Right lung (tissue), 10 donors: ENCODE measurements around the gene MCUB. TPM values are rescaled to one million over a fixed set of nuclear protein-coding genes. Genes with fewer than 3 reads are reported as not detected.
"Not testable (repeated sequence)": the region's sequence is repeated elsewhere in the genome, so short reads cannot be mapped to it uniquely, and the experiment has no call there.

Experiments
- DNase-seq, 2 donors: peaks; one replicate each; pipeline ENCODE4 v3.0.0-alpha.2; 2013
- long read RNA-seq, 8 donors: transcript quantifications; one replicate each; lab custom pipeline, GENCODE V29; 2026
- polyA plus RNA-seq, 5 donors: library from polyadenylated mRNA; unstranded; fragments of 120-200 nt; gene quantifications; one replicate each; pipeline versions ENCODE4 v1.2.1 to v1.2.3, GENCODE V29; 2013; ENCODE audit warnings: inconsistent platforms in 1 of 5, low replicate concordance in 1 of 5; ENCODE audit not compliant: insufficient read length in 5 of 5, insufficient read depth in 1 of 5

The MCUB gene, protein sequence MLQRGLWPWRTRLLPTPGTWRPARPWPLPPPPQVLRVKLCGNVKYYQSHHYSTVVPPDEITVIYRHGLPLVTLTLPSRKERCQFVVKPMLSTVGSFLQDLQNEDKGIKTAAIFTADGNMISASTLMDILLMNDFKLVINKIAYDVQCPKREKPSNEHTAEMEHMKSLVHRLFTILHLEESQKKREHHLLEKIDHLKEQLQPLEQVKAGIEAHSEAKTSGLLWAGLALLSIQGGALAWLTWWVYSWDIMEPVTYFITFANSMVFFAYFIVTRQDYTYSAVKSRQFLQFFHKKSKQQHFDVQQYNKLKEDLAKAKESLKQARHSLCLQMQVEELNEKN
- polyA plus RNA-seq: 1 to 10 TPM; 4.3 to 8.8 (median 6.2) TPM
- long read RNA-seq, donor 1, partial matches to known transcripts: 25 of 55 reads
- long read RNA-seq, donor 1, other reads (novel, unspliced or antisense): 28 of 55 reads
- long read RNA-seq, donor 2, partial matches to known transcripts: 0 of 3 reads
- long read RNA-seq, donor 2, other reads (novel, unspliced or antisense): 0 of 3 reads
- long read RNA-seq, donor 3, partial matches to known transcripts: 16 of 47 reads
- long read RNA-seq, donor 3, other reads (novel, unspliced or antisense): 29 of 47 reads
- long read RNA-seq, donor 4, partial matches to known transcripts: 0 of 21 reads
- long read RNA-seq, donor 4, other reads (novel, unspliced or antisense): 18 of 21 reads
- long read RNA-seq, donor 5, partial matches to known transcripts: 0 of 2 reads
- long read RNA-seq, donor 5, other reads (novel, unspliced or antisense): 0 of 2 reads
- long read RNA-seq, donor 6: 0 reads
- long read RNA-seq, donor 7, partial matches to known transcripts: 143 of 266 reads
- long read RNA-seq, donor 7, other reads (novel, unspliced or antisense): 120 of 266 reads
- long read RNA-seq, donor 8, partial matches to known transcripts: 0 of 3 reads
- long read RNA-seq, donor 8, other reads (novel, unspliced or antisense): 0 of 3 reads

DNA sequence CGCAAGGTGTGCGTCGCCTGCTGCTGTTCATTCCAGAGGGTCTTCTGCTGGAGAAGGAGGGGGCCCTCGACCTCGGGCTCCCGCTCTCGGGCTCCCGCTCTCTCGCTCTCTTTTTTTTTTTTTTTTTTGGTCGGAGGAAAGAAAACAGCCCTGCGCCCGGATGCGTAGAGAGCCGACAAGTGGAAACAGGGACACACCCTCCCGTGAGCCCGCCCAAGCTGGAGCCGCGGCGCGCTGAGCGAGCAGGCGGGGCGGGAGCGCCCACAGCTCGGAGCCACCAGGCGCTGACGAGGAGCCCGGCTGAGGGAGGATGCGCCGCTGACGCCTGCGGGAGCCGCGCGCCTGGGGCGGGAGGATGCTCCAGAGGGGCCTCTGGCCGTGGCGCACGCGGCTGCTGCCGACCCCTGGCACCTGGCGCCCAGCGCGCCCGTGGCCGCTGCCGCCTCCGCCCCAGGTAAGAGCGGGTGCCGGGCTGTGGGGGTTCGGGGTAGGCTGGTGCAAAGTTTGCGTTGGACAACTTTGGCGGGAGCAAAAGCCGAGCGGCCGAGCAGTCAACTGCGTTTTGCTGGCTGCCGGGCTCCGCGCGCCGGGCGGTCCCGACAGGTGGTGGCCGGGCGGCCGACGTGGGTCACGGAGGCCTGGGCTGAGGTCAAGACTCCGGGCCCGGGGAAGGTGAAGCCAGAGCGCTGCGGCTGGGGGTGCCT, at the start of gene MCUB:
Gene MCUB, plus strand, starts transcription at position 264 of the 704 bp plus-strand sequence. Its CDS starts 92 bp downstream, at position 356.
- DNase-seq: peak; percentile 62 to 67

DNA sequence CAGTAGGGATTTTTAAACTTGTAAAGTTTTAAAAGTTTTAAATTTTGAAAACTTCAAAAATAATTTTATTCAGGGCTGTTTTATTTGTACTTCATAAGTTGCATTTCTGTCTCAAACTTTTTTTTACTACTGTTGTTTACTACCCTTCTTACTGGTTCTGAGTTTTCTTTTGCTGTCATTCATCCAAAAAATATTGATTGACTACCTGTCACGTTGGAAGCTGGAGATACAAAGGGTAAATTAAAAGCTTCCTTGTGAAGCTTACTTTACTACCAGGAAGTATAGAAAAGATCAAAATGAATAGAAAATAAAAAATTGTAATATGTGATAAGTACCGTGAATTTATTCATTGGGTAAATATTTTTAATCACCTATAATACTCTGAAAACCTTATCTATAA, 49.4 kb upstream of the MCUB start:
- no peak for DNase-seq

DNA sequence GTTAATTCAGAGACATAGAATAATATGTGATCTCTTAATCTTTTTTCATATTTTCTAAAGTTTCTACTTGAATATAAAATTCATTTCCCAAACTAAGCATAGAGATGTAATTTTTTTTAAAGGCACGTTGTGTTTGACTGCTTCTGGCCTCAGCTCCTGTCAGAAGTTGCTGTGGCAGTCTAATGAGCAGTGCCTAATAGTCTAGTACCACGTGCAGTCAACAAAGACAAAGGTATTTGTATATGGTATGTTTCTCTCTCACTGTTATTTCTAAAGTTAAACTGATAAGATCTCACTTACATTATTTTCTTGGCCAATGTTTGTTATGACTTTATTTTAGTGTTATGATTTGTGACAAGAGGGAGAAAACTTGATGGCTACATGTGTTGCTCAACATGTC, 48.6 kb upstream of the MCUB start:
- DNase-seq: no peak

DNA sequence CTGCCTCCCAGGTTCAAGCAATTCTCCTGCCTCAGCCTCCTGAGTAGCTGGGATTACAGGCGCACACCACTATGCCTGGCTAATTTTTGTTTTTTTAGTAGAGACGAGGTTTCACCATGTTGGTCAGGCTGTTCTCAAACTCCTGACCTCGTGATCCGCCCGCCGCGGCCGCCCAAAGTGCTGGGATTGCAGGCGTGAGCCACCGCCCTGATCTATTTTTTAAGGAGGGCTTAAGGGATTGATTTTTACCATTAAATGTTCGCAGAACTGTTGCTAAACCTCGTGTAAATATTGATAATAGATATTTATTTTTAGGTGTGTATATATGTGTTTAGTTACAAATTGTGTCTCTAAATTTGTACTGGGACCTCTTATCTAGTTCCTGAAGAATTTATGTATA, 46.7 kb upstream of the MCUB start:
- not testable (repeated sequence) for DNase-seq

DNA sequence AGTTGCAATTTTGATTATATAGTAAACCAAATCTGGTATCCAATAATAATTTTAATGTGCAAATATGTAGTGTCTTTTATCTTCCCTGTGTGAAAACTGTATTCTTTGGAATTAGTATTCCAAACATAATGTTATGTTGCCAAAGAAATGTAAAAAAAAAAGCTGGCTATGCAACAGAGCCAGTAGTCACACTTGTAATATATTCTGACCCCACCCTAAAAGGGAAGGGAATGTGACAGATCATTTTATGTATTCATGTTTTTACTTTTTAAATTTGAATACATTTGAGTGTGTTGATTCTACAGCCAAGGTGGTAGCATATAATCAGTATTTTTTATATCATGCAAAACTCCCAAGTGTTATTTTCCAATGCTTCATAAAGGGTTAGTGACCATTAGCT, 27.9 kb upstream of the MCUB start:
- no peak for DNase-seq

DNA sequence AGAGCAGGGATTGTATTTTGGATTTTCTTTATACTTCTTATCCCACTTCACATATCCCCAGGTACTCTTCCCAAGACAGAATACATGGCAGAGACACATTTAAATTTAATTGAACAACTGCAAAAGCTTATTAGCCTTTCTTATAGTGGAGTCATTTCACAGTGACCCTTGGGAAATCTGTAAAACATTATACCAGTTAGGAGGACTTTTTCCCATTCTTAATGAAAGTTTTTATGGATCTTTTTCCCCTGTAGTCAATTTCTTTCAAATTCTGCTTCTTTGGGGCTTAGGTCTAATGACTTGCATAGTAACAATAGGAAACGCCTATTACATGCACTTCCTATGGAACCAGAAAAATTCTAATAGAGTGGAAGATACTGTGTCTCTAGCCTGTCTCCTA, 14.6 kb upstream of the MCUB start:
- no peak for DNase-seq

DNA sequence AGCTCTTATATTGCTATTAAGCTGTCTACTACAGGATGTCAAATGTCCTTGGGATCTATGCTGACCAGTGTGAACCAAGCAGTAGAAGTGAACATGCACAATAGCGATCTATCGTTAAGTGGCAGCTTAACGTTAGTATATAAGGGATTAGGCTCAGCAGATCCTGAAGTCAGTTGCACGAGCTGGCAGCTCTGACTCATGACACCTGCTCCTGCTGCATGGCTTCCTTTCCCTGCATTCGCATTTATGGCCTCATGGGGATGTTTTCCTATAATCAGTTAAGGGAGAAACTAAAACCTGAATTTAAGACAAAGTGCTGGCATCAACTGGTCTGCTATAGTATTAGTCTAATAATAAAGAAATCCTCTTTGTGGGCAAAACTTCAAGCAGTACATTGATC, 12.7 kb upstream of the MCUB start:
- no peak for DNase-seq

DNA sequence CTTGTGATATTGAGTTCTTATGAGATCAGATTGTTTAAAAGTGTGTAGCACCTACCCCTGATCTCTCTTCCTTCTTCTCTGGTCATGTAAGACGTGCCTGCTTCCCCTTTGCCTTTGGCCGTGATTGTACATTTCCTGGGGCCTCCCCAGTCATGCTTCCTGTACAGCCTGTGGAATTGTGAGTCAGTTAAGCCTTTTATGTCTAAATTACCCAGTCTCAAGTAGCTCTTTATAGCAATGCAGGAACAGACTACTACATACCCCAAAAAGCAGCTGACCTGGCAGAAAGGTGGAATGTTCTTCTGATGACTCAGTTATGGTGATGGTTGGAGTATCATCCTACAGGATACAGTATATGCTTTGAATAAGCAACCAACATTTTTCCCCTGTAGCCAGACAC, 11.4 kb upstream of the MCUB start:
- DNase-seq: no peak

DNA sequence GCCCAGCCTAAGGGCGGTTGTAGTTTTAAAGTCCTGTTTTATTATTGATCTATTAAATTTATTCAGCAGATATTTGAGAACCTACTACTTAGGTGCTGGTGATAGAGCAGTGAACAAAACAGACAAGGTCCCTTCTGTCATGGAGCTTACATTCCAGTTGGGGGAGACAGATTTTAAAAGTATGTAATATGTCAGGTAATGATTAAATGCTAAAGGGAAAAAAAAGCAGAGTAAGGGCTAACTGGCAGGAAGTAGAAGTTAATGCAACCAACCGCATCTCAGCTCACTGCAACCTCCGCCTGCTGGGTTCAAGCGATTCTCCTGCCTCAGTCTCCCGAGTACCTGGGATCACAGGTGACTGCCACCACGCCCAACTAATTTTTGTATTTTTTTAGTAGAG, 7.8 kb upstream of the MCUB start:
- no peak for DNase-seq

DNA sequence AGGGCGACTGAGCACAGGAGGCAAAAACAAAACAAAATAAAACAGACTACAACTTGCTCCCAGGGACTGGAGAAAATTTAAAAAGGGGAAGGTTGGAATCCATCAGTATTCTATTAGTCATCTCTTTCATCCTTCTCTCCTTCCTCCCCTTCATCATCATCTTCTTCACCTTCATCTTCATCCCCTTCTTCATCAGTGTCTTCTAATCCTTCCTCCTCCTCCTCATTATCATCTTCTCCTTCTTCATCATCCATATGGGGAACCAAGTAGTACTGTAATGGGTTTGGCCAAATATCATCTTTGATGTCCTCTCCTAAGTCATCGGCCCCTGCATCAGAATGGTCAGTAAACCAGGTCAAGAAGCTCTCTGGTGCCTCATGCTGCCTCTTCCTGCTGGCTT, 6.9 kb upstream of the MCUB start:
- DNase-seq: no peak

DNA sequence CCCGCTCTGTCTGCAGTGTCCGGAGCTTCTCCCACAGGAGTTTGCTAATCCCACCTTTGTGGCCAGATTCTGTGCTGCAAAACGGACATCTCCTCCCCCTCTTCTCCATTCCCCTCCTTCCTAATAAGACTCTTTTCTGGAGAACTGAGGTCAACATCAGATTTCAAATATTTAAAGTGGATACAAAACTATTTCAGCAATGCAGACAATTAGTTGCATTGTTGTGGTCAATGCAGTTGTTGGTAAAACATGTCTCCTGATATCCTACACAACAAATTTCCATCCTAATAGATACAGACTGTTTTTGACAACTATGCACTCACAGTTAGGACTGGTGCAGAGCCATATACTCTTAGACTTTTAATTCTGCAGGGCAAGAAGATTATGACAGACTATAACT, 5.1 kb upstream of the MCUB start:
- DNase-seq: no peak

DNA sequence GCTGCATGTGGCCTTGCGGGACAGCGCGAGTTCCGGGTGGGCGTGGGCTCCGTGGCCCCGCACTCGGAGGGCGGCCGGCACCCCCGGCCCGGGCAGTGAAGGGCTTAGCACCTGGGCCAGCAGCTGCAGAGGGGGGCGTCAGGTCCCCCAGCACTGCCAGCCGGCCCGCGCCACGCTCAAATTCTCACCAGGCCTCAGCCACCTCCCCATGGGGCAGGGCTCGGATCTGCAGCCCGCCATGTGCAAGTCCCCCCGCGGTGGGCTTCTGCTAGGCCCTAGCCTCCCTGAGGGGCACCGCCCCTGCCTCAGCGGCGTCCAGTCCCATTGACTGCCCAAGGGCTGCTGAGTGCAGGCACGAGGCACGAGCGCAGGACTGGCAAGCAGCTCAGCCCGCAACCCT, 2.6 kb upstream of the MCUB start:
- no peak for DNase-seq

DNA sequence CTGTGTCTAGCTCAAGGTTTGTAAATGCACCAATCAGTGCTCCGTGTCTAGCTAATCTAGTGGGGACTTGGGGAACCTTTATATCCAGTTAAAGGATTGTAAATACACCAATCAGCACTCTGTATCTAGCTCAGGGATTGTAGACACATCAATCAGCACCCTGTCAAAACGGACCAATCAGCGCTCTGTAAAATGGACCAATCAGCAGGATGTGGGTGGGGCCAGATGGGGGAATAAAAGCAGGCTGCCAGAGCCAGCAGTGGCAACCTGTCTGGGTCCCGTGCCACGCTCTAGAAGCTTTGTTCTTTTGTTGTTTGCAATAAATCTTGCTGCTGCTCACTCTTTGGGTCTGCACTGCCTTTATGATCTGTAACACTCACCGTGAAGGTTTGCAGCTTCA, 2.0 kb upstream of the MCUB start:
- DNase-seq: not testable (repeated sequence)

DNA sequence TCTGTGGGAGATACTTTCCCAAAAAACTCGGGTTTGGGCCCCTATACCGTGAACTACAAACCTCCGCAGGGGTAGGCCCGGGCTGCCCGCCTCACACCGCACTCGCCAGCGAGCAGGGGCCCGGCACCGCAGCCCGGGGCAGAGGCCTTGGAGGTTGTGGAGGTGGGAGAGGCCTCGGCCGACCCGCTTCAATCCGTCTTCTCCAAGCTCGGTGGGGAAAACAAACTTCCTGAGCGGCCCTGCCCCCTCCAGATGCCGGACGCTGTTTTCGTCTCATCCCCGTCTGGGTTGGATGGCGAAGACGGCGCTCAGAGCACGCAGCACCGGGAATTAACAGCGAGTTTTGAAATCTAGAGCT, 442 bp upstream of the MCUB start:
- DNase-seq: no peak

DNA sequence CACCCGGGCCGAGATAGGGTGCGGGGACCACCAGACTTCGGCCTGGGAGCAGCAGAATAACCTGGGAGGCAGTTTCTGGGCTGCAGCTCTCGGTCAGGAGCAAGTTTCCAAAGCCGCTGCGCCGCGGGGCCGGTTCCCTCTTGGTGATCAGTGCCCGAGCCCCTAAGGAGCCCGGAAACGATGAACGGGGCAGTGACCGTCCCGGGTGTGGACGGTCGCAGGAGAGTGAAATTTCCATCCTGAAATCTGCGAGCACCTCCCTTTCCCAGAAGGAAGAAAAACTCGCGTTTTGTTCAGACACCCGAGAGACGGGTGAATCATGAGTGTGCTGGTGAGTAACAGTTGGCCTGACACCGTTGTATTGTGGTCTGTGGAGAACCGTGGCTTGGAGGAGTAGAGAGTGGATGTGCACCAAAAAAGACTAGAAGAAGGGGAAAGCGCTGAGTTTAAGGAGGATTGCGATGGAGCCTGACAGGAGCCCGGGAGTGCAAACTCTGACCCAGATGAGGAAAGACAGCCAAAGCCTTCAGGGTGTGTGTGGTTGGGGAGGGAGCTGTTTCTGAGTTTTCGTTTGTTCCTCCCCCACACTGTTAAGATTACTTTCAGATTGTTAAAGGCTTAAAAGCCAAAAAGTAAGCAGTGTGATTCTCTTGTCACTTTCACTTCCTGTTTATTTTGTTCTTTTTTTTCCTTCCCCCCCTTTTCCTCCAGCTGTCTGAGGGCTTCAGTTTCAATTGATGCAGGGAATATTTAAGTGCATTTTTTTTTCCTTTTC, 828 bp downstream of the MCUB start:
- peak; percentile 19 to 24 for DNase-seq

DNA sequence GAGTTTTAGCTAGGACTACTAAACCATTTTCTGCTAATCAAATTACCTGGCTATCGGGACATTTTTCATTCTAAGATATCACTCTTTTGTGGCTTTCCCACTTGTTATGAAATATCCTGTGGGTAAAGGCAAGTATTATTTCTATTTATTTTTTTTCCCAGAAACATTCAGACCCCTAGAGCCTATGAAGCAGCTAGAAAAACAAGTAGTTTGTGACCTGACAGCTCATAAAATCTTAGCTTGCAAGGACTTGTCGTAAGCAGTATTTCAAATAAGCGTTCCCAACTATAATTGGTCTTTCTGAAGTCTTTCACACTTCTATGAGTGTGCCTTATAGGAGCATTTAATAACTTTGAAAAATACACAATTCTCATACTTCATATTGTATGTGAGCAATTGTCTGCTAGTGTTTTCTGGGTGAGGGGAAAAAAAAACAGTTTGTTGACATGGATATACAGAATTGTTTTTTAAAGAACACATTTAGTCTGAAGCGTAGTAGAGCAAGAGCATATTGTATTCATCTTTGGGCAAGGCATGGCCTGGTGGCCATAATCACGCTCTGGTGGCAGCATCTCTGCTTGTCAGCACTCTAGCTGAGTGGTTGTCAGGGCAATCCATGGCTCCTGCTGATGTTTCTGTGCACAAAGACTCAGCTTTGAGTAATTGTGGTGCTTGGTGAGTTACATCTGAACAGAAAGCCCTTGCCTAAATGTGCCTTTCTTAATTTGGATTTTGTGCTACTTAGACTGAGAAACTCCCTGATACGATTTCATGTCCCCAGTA, 2.6 kb downstream of the MCUB start:
- DNase-seq: no peak

DNA sequence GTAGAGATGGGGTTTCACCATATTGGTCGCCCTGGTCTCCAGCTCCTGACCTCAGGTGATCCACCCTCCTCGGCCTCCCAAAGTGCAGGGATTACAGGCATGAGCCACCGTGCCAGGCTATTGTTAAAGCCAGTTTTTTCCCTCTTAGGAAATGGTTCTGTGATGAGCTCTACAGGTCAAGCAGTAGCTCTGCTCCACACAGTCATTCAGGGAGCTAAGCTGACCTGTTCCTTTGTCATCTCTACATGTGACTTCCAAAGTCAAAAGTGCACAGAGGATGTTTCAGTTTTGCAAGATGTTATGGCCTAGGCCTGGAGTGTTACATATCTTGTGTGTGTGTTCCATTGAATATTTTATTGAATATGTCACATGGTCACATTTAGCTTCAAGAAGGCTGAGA, 11.4 kb downstream of the MCUB start:
- DNase-seq: no peak

DNA sequence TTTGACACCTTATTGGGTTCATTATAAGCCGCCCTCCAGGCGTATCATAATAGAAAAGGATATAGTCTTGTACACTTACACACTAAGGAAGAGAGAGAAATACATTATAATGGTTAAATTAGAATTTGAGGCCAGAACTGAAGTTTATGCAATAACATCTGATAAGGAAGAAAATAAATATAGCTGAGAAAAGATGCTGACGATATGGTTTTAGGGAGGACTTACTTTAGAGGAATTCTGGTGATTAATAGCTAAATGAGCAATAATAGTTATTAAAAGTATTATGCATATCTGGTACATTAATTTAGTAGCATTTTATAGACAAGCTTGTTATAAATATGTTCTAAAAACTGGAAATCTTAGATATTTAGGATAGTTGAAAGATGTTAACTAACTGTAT, 12.1 kb downstream of the MCUB start:
- DNase-seq: no peak

DNA sequence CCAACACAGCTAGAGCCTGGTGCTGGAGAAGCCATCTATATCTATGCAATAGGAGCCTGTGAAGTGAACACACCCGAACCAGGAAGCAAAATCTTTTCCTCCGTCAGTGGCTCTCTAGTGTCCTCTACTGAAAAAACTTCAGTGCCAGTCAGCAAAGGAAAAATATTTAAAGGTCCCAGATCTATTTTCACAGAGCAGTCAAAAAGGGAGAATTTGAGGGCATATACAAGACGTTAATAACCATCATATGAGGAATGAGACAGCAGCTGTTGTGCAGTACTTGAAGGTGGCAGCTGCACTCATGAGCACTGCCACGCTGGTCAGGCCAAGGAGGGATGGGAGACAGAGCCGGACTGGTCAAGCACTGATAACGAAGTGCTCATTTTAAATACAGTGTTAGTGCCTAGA, 14.4 kb downstream of the MCUB start:
- DNase-seq: no peak
